ENCODE results near the gene POFUT2.

The POFUT2 gene, protein sequence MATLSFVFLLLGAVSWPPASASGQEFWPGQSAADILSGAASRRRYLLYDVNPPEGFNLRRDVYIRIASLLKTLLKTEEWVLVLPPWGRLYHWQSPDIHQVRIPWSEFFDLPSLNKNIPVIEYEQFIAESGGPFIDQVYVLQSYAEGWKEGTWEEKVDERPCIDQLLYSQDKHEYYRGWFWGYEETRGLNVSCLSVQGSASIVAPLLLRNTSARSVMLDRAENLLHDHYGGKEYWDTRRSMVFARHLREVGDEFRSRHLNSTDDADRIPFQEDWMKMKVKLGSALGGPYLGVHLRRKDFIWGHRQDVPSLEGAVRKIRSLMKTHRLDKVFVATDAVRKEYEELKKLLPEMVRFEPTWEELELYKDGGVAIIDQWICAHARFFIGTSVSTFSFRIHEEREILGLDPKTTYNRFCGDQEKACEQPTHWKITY

DNA sequence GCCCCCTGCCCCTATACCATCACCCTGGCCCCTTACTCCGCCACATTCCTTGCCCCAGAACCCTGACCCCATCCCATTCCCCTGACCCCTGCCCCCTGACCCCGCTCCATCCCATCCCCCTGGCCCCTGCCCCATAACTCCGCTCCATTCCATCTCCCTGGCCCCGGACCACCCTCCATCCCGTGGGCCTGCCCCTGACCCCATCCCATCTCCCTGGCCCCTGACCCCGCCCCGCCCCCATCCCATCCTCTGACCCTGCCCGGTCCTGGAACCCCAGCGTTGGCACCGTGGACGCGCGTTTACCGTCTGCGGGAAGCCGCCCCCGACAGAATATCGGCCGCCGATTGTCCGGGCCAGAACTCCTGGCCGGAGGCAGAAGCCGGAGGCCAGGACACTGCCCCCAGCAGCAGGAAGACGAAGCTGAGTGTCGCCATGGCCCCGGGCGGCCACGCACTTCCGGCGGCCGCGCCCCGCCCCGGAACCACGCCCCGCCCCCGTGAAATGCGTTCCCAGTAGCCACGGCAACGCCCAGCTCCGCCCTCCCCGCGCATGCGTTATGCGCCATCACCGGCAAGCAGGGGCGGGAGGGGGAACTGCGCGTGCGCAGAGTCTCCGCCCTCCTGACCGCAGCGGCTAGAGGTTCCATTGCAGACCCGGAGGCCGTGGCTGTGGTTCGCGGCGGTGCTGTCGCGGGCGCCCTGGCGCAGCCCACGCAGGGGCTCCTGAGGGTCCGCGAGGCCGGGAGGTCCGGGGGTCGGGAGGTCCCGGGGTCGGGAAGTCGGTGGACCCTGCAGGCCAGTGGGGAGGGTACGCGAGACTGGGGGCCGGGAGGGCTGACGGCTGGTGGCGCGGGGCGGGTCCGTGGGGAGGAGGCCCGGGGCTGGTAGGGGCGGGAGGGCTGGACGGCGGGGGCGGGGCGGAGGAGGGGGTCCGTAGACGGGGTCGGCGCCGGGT, at the start of gene POFUT2:
TSS of gene POFUT2 (minus strand) at position 458 of the 954 bp plus-strand sequence. CDS start at position 434, 24 bp downstream.
- DNase-seq: peak; percentile 97

DNA sequence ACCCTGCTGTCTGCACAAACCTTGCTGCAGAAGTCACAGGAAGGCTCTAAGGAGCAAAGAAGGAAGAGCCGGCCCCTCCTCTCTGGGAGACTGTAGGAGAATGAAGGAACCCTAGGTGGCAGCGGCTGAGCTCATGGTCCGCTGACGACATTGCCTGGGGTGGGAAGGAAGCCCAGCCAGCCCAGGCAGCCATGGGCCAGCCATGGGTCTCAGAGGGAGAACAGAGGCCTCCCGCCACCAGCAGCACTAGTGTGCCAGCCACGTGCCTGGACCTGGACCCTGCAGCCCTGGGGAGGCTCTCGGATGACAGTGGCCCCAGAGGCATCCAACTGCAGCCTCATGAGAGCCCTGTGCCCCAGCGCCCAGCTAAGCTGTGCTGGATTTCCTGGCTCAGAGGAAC, 49.2 kb upstream of the POFUT2 start:
- DNase-seq: peak; percentile 7

DNA sequence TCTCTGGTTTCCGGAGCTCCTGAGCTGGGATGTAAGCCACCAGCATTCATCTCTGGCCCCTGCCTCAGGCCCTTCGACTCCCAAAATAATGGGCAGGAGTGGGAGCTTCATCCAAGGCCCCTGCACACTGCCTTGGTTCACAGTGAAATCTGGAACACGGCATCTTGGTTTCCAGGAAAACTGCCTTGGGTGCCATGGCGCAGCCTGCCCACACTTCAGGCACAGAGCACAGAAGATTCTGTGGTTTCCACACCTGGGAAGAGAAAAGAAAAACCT, 48.8 kb upstream of the POFUT2 start:
- no peak for DNase-seq

DNA sequence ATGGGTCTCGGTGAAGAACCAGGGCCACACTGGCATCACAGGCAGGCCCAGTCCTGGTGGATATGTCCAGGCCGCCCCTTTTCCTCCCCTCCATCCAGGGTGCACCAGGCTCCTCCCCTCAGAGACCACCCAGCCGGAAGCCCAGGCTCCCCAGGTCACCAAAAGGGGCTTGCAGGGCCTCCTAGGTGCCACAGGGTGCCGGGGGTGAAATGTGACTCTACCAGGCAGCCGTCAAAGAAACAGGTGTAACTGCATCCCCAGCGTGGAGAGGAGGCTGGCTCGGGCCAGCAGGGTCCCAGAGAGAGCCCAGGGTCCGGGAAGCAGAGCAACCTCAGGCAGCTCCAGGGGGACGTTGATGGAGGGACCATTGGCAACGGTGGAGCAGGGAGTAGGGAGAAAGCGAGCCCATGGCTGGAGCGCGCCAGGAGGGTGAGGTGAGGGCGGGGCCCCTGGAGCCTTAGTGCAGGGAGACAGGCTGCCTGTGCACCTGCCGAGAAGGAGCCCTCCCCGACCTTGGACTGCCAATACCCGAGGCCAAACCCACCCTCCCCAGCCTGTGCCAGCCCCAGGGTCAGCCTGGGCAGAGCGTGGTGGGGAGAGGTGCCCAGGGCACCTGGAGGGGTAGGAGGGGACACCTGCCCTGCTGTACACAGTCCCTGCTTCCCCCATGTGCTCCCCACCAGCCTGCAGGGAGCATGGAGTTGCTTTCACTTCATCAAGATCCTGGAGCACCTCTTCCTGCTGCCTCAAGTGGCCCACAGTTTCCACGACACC, 48.3 kb upstream of the POFUT2 start:
- DNase-seq: peak; percentile 9

DNA sequence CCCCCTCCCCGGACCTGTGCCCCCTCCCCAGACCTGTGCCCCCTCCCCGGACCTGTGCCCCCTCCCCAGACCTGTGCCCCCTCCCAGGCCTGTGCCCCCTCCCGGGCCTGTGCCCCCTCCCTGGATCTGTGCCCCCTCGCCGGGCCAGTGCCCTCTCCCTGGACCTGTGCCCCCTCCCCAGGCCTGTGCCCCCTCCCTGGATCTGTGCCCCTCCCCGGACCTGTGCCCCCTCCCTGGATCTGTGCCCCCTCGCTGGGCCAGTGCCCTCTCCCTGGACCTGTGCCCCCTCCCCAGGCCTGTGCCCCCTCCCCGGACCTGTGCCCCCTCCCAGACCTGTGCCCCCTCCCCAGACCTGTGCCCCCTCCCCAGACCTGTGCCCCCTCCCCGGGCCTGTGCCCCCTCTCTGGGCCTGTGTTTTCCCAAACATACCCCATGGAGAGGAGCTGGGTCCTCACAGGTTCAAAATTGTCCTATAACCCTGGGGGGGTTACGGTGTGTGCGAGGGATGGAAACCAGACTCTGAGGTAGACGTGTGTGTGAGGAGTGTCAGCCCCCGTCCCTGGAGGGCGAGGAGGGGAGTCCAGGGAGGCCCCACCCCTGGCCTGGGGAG, 47.6 kb upstream of the POFUT2 start:
- no peak for DNase-seq

DNA sequence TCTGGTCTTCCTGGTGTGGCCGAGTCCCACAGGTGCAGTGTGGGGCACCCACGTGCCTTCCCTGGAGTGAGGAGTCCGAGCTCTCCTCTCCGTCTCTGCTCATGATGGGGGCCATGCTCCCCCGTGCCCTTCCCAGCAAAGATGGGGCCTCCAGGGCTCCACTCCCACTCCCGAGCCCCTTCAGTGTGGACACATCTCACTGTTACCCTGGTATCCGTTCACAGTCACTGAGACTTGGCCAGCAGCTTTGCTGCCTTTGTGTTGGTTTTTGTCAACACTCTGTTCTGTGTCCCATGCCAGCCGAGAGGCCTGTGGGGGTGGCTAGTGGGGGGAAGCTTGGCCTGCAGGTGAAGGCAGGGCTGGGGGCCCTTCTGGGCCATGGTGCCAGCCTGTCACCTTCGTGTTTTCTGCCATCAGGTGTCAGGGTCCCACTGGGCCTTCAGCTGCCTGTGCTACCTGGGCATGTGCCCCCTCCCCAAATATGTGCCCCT, 46.9 kb upstream of the POFUT2 start:
- no peak for DNase-seq

DNA sequence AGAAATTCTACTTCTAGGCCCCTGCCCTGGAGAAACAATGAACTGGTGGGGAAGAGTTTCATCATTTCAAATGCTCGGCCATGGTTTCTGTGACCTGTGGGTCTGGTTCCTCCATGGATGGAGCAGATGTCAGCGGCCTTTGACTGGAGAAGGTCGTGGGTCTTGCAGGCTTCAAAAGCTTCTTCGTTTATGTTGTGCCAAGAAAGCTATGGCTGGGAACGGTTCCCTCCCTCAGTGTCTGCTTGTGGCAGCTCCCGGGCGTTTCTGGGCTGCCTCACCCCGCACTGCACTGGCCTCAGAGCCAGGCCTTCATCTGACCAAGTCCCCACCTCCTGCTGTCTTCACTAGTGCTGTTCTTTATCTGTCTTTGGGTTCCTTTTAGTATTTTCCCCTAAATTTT, 46.4 kb upstream of the POFUT2 start:
- DNase-seq: no peak

DNA sequence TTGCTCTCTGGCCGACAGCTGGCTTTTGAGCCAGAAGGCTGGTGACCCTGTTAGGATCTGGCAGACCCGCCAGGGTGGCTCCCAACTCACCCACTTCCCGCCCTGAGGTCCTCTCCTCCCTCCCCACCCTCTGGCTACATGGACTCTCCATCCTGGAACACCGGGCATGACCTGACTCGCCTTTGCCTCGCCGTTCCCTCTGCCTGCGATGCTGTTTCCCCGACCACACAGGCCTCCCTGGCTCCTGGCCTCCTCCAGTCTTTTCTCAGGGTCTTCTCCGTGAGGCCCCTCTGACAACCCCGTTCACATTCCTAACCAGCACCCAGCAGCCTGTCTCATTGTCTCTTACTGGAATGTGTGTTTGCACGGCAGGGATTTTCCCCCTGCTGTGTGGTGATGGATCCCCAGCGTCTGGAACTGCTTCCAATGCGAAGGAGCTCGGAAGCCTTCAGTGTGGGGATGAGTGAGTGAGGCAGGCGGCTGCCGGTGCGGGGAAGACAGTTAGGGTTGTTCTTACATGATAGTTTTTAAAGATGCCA, 46.0 kb upstream of the POFUT2 start:
- DNase-seq: peak; percentile 9

DNA sequence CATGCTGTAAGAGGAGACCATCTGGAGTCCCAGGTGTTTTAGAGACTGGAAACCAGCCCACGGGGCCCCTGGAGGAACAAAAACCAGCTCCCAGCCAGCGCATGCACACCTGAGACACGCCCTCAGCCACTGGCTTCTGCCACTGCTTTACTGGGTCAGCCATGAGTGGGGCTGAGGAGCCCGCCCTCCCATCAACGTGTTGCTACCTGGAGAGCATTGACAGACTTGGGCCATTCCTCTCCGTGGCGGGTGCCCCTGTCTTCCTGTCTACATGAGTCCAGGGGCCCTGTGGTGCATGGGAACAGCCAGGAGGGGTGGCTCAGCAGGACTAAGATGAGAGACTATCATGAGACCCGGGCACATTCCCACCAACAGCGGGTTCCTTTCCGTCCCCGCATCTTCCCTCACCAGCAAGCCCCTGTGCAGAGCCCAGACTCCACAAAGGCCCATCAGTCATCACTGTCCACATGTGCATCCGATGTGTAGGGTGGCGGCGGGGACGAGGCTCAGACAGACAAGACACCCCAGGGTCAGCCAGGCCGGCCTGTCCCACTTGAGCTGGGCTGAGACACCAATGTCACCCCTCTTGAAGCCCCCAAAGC, 45.4 kb upstream of the POFUT2 start:
- no peak for DNase-seq

DNA sequence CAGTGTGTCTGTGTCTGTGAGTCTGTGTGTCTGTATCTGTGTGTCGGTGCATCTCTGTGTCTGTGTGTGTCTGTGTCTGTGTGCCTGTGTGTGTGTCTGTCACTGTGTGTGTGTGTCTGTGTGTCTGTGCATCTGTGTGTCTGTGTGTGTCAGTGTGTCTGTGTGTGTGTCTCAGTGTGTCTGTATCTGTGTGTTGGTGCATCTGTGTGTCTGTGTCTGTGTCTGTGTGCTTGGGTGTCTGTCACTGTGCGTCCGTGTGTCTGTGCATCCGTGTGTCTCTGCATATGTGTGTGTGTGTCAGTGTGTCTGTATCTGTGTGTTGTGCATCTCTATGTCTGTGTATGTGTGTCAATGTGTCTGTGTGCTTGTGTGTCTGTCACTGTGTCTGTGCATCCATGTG, 44.7 kb upstream of the POFUT2 start:
- no peak for DNase-seq

DNA sequence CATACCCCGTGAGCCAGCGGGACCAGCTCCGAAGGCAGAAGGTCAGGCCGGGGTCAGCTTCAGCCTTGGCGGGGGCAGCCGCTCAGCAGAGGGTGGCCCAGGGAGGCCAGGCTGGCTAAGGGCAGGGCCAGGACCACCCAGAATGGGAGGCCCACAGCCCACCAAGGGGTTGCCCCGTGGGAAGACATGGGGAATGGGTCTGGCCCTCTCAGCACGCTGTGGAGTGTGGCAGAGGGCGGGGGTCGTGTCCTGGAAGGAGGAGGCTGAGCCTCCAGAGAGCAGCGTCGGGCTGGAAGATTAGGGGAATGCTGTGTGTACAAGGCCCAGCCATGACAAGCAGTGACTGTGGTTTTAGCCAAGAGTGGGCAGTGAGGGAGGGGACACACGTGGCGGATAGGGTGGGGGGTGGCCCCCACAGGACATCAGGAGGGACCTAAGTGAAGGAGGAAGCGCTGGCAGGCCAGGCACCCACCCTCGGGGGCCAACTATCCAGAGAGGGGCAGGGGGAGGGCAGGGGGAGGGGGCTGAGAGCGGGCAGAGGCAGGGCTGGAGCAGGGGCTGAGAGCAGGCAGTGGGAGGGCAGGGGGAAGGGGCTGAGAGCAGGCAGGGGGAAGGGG, 43.9 kb upstream of the POFUT2 start:
- DNase-seq: peak; percentile 9

DNA sequence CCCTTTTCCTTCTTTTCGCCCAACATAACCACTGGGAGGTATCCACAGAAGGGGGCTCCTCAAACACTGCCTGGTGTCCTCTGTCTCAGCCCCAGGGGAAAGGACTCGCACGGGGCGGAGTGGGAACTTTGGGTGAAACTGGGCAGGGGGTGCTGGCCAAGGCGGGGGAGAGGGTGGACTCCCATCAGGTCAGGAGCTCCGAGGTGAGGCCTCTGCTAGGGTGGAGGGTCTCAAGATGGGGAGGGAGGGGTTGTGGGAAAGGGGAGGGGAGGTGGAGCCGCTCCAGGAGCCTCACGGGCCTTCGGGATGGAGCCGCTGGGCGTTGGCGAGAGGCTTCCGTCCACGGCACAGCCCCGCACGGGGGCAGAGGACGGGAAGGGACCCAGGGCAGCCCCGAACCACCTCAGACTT, 43.2 kb upstream of the POFUT2 start:
- DNase-seq: peak; percentile 9

DNA sequence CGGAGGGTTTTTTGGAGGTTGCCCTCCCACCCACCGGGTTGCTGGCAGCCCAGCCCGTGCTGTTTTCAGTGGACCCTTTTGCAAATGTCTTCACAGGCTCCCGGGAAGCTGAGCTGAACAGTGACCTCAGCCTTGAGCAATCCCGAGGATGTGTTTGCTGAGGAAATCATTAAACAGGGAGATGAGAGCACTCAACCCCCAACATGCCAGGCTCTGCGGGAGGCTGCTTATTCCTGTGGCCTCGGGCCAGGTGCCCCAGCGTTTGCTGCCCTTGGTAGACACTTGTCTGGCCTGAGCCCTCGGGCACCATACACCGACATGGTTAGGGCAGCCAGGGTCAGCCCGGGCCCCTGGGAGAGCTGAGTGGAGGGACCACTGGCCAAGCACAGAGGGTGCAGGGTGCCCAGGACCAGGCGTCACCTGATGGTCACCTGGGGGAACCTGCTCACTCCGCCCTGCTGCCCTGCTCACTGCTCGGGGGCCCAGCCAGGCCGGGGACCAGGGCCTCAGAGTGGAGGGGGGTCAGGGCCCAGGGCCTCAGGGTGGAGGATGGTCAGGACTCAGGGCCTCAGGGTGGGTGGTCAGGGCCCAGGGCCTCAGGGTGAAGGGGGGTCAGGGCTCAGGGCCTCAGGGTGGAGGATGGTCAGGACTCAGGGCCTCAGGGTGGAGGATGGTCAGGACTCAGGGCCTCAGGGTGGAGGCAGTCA, 42.5 kb upstream of the POFUT2 start:
- DNase-seq: peak; percentile 9

DNA sequence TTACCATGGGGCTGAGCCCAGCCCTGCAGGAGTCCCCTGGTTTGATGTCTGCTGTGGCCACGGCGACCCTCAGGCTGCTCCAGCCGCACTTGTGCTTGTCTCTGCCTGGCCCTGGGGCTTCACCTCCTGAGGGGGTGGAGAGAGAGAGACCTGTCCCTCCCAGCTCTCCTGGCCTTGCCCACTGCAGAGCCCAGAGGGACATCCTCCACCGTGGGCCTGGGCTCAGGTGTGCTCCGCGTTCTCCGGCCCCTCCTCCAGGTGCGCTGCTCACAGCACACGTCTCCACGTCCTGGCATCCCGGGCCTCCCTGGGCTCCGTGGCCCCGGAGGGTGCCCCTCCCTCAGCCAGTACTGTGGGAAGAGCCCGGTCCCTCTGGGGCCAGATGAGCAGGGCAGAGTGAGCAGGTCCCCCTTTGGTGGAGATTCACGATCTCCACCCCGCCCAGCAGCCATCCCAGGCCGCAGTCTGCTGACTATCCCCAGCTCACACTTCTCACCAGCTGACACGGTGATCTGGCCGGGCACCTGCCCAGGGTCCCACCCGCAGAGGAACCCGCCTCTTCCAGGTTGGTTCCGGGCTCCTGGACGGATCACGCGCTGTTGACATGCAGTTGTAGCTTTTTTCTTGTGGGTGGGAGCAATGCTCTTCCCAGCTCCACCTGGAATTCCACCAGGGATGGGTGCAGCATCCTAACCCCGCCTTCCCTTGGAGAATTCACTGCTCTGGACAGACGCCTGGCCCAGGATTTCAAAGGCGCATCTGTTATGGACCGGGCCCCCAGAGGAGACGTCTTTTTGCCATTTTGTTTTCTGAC, 41.8 kb upstream of the POFUT2 start:
- no peak for DNase-seq

DNA sequence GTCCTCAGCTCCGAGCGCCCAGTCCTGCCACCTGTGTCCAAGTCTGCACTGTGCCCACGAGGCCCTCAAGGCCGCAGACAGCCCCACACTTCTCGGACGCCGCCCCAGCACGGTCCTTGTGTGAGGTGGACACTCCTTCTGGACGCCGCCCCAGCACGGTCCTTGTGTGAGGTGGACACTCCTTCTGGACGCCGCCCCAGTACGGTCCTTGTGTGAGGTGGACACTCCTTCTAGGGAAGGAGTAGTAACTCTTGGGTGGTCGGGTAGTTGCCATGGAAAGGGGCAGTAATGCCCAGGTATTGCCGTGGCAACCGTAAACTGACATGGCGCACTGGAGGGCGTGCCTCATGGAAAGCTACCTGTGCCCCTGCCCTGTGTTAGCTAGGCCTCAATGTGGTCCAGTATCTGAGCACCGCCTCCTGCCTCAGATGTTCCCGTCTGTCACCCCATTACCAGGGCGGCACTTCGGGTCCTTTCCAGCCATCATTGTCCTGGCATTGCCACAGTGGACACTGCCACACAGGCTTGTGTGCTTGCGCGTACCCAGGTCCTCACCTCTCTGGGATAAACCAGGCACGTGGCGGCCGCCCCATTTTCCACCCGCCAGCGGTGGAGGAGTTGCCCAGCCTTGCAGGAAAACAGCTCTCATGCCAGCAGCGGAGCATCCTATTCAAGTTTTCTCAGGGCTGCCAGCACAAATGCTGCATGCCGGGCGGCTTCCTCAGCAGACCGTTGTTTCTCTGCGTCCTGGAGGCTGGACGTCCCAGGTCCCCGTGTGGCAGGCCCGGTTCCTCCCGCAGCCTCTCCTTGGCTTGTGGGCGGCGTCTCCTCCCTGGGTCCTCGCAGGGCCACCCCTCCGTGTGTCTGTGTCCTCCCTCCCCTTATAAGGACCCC, 40.8 kb upstream of the POFUT2 start:
- DNase-seq: peak; percentile 6

DNA sequence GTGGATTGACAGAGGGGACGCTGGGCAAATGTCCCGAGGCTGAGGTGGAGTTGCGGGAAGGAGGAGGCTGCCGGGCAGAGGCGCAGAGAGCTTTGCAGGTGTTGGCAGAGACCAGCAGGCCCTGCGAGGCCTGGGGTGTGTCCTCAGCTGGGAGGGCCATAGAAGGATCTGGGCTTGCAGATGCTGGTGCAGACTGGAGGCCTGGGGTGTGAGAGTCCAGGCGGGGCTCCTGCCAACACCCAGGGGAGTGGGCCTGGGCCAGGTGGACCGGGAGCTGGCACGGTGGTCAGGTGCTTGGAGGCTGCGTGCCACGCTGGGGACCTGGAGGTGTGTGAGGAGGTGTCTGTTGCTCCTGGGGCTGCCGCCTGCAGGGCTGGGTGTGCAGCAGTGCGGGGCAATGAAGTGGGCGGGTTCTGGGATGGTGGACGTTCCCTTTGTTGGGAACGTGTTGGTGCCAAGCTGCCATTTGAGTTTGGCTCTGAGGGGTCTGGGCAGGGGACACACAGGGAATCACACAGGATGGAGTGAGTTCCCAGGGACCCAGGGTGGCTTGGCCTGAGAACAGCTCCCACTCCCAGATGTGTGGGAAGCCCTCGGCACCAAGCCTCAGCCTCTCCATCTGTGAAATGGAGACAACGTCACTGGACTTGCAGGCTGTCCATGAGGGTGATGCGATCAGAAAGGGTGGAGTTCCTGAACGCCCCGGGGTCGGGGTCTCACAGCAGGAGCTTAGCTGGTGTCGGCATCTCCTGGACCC, 39.9 kb upstream of the POFUT2 start:
- DNase-seq: peak; percentile 9

DNA sequence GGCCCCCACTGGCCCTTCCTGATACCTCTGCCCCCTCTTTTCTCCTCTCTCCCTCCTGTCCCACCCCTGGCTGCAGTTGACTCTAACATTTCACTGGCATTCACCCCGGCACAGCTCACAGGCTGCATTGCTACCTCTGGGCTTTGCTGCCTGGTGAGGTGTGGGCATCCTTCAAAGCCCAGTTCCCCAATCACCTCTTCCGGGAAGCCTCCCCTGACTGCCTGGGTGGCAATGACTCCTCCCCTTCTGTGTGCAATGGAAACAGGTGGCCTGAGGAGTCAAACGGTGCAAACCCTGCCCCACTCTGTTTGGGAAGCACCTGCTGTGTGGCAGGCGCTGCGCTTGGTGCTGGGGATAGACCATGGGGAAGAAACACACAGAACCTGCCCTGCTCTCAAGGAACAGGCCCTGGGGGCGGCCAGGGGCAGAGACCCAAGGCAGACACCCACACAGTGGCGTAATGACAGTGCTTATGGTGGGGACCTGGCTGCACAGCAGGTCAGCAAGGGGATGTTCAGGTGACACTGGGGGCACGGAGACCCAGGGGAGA, 39.3 kb upstream of the POFUT2 start:
- DNase-seq: peak; percentile 8

All from activated naive CD4-positive, alpha-beta T cell treated with anti-CD3 and anti-CD28 coated beads, Interleukin-2, amount 50 U/mL, for 16 hours (primary cell).